ENCODE results near the gene COBL. TPM values are rescaled to one million over a fixed set of nuclear protein-coding genes. Genes with fewer than 3 reads are reported as not detected.

The COBL gene
- total RNA-seq, 6 experiments from 2014 or later = 21.5 to 35.9 (median 24.6) TPM

DNA sequence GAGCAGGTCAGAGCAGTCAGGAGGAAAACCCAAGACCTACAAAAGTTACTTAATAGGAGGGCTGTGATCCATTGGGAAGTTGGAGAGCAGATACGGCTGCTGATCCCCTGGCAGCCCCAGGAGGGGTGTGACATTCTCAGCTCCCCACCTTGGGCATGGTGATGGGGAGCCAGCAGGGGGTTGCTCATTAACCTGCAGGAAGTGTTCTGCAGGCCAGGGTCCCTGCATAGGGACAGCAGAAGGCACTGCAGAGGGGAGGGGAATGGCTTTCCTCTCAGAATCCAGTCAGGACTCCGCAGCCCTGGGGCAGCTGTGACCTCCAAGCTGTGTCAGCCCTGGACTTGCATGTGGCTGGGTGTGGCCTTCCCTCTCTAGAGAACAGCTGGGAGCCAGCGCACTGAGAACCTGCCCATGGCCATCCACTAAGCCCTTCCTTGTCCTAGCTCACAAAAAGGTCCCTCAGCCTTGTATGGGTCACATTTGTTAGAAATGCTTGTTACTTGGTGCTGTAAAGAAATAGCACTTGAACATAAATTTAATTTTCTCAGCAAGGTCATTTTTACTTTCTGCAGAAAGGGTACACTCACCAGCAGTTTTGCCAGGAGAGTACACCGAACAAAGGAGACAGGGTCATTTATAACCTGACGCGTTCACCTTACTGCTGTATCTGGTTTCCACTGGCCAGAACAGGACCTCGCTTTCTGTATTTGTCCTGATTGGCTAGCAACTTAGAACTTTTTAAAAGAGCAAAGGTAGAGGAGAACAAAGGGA, 169.6 kb downstream of the COBL start:
- H3K9me3 ChIP-seq = peaks cover 0 to 6% (median 0%) of the 10 kb centered on the region in 4 donors
- no peaks in the 10 kb centered on the region for H3K27me3 ChIP-seq
- H3K4me3 ChIP-seq = no peak overlapping the region
- DNase-seq = no peak
- intact Hi-C loops (cut with DNase I) = no loop called here
- no peaks in the 10 kb centered on the region for H3K36me3 ChIP-seq
- no peaks in the 10 kb centered on the region for H3K4me1 ChIP-seq
- no peak for ATAC-seq
- no peak for TF ChIP-seq POLR2A (IDR thresholded peaks at IDR 0.05)
- TF ChIP-seq, protein P1, sequence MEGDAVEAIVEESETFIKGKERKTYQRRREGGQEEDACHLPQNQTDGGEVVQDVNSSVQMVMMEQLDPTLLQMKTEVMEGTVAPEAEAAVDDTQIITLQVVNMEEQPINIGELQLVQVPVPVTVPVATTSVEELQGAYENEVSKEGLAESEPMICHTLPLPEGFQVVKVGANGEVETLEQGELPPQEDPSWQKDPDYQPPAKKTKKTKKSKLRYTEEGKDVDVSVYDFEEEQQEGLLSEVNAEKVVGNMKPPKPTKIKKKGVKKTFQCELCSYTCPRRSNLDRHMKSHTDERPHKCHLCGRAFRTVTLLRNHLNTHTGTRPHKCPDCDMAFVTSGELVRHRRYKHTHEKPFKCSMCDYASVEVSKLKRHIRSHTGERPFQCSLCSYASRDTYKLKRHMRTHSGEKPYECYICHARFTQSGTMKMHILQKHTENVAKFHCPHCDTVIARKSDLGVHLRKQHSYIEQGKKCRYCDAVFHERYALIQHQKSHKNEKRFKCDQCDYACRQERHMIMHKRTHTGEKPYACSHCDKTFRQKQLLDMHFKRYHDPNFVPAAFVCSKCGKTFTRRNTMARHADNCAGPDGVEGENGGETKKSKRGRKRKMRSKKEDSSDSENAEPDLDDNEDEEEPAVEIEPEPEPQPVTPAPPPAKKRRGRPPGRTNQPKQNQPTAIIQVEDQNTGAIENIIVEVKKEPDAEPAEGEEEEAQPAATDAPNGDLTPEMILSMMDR (IDR thresholded peaks at IDR 0.05) = no peak
- 96% methylated on average over 6 of the region's 7 CpGs for WGBS (ENCODE audit: insufficient coverage, low coverage, low lambda C conversion rate, missing lambda C conversion rate)
- no peak overlapping the region for H3K27ac ChIP-seq

DNA sequence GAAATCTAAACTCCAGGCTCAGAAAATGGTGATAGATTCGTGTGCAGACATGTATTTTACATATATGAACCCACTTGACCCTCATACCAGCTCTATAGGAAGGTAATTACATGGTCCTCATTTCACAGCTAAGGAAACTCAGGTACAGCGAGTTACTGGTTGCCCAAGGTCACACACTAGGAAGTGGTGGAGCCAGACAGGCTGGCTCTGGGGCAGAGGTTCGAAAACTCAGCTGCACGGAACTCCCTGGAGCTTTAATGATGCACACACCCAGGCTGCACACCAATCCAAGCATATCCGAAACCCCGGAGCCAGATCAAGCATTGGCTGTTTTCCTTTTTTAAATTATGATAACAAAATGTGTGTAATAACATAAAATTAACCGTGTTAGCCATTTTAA, 172.4 kb downstream of the COBL start:
- Histone ChIP-seq H3K27me3 (no peaks in the 10 kb centered on the region), H3K4me3 (no peak overlapping the region), H3K4me1 (peaks cover 0 to 4% (median 0%) of the 10 kb centered on the region in 4 donors), H3K9me3 (peaks cover 0 to 6% (median 0%) of the 10 kb centered on the region in 4 donors), H3K27ac (no peak overlapping the region), H3K36me3 (no peaks in the 10 kb centered on the region)
- WGBS (ENCODE audit: insufficient coverage, low coverage, low lambda C conversion rate, missing lambda C conversion rate) = 75% methylated on average over 4 of the region's 7 CpGs
- intact Hi-C loops (cut with DNase I) = no loop called here
- DNase-seq (no peak), ATAC-seq (no peak)
- no peak for TF ChIP-seq POLR2A (IDR thresholded peaks at IDR 0.05)
- TF ChIP-seq, protein P1 (IDR thresholded peaks at IDR 0.05) = no peak

DNA sequence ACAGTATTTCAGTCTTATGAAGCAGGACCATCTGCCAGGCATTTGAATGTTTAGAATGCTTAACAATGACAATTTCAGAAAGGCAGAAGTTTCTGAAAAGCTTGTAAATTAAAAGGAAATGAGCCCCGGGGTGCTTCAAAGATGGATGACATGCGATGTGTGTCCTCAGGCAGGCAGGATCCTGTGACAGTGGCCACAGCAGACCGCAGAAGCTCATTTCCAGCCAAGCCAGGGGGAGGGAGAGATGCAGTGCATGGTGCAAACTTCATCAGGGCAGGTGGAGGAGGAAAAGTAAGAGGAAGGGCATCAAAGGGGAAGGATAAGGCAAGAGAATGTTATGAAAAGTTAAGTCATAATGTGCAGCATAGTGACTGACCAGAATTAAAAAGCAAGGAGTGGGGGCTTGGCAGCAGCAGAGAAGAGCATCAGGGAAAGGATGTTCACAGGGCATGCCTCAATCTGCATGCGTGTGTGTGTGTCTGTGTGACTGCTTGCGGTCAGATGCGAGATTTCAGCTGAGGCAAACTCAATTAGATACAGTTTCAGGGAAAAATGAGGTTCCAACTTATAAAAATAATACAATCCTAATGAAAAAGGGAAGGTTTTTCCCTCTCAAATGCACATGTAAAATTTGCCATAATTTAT, 173.7 kb downstream of the COBL start:
- no peak for DNase-seq
- 80% methylated on average over 6 of the region's 6 CpGs for WGBS (ENCODE audit: insufficient coverage, low coverage, low lambda C conversion rate, missing lambda C conversion rate)
- H3K36me3 ChIP-seq = no peaks in the 10 kb centered on the region
- peaks cover 0 to 6% (median 0%) of the 10 kb centered on the region in 4 donors for H3K9me3 ChIP-seq
- TF ChIP-seq, protein P1 (IDR thresholded peaks at IDR 0.05) = no peak
- TF ChIP-seq POLR2A (IDR thresholded peaks at IDR 0.05) = no peak
- H3K27me3 ChIP-seq = no peaks in the 10 kb centered on the region
- intact Hi-C loops (cut with DNase I) = no loop called here
- H3K4me3 ChIP-seq = no peak overlapping the region
- ATAC-seq = no peak
- peaks cover 0 to 4% (median 0%) of the 10 kb centered on the region in 4 donors for H3K4me1 ChIP-seq
- no peak overlapping the region for H3K27ac ChIP-seq

DNA sequence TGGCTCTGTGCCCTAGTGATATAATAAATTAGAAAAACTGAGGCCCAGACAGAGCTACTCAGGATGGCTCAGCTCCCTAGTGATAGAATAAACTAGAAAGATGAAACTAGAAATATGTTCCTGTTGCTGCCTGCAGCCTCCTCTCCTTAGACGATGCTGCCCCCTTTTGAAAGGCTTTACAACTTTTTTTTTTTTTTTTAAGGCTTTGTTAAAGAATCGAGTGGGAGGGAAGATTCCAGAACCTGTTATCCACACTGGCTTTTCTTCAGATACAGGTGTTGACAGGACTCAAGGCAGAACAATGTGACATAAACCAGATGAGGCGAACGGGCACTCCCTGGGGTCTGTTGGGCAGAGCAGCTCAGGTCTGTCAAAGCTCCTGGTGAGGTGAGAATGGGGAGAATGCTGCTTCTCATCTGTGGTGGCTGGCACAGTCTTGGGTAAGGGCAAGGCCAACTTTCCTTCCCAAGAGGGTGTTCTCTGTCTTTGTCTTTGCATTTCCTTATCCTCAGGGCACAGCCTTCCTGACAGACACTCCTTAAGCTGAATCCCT, 175.1 kb downstream of the COBL start:
- intact Hi-C loops (cut with DNase I) = no loop called here
- no peak overlapping the region for H3K27ac ChIP-seq

More for the DNA sequence above, 175.1 kb downstream of the COBL start:
- no peaks in the 10 kb centered on the region for H3K9me3 ChIP-seq
- peaks cover 0 to 4% (median 0%) of the 10 kb centered on the region in 4 donors for H3K4me1 ChIP-seq
- no peaks in the 10 kb centered on the region for H3K36me3 ChIP-seq
- H3K4me3 ChIP-seq = no peak overlapping the region
- peak; percentile 46 to 63 (median 58) for ATAC-seq
- H3K27me3 ChIP-seq = no peaks in the 10 kb centered on the region
- TF ChIP-seq POLR2A (IDR thresholded peaks at IDR 0.05) = no peak
- TF ChIP-seq, protein P1 (IDR thresholded peaks at IDR 0.05) = peak; percentile 20 to 39 (median 31)
- no peak for DNase-seq
- WGBS (ENCODE audit: insufficient coverage, low coverage, low lambda C conversion rate, missing lambda C conversion rate) = 39% methylated on average over 3 of the region's 4 CpGs

All from right lobe of liver (tissue), 6 donors.